22Rv1 (cell line): Measurements from ENCODE around the gene STAT1.

ENCODE experiments used
- ZFX ChIP-seq: fragments of 450-650 bp; IDR thresholded peaks from 2 replicates; pipeline ENCODE4 v1.6.1; 2017; ENCODE audit warnings: antibody characterized with exemption, borderline replicate concordance
- TF ChIP-seq, protein P1 (sequence below): fragments of 450-650 bp; IDR thresholded peaks from 2 replicates; pipeline ENCODE4 v1.5.1; 2017; ENCODE audit warnings: mild to moderate bottlenecking

DNA sequence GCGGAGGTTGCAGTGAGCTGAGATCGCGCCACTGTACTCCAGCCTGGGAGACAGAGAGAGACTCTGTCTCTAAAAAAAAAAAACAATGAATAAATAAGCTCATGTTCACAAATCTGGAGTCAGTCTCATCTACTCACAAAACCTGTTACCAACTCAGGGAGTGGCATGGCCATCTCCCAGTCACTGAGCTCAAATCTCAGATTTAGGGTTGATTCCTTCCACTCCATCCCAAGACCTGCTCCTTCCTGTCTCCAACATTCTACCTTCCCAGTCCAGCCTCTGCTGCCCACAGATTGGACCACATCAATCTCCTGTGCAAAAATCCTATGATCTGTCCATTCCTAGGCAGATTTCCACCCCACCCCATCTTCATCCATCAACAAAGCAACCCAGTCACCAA lies 1.6 kb downstream of the STAT1 start:
- TF ChIP-seq, protein P1, sequence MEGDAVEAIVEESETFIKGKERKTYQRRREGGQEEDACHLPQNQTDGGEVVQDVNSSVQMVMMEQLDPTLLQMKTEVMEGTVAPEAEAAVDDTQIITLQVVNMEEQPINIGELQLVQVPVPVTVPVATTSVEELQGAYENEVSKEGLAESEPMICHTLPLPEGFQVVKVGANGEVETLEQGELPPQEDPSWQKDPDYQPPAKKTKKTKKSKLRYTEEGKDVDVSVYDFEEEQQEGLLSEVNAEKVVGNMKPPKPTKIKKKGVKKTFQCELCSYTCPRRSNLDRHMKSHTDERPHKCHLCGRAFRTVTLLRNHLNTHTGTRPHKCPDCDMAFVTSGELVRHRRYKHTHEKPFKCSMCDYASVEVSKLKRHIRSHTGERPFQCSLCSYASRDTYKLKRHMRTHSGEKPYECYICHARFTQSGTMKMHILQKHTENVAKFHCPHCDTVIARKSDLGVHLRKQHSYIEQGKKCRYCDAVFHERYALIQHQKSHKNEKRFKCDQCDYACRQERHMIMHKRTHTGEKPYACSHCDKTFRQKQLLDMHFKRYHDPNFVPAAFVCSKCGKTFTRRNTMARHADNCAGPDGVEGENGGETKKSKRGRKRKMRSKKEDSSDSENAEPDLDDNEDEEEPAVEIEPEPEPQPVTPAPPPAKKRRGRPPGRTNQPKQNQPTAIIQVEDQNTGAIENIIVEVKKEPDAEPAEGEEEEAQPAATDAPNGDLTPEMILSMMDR, result no peak
- no peak for TF ChIP-seq ZFX
